ENCODE measurements around the gene TIMM44.
"Not testable (repeated sequence)": the region's sequence is repeated elsewhere in the genome, so short reads cannot be mapped to it uniquely, and the experiment has no call there.

Gene TIMM44

DNA sequence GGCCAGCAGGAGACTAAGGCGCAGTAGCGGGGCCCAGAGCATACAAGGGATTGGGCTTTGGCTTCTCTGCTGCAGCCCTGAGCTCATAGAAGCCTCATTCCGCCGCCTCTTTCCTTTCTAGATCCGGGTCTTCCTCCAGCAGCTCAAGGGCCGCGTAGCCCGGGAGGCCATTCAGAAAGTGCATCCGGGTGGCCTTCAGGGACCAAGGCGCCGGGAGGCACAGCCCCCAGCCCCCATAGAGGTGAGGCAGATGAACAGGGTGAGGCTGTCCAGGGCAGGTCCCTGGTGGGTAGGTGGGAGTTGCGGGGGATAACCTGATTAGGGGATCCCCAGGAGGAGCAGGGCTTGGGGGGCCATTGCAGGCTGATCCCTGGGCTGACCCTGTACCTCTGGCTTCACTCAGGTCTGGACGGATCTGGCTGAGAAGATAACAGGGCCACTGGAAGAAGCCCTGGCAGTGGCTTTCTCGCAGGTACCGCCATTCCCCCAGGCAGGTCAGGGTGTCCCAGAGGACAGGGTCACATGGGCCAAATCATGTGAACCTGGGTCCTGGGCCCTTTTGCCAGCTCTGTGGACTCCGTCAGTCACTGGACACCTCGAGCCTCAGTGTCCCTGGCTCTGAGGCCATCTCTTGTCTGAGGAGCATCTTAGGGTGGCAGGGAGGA, 22.0 kb downstream of the TIMM44 start:
- TF ChIP-seq POLR2A (IDR thresholded peaks at IDR 0.05; ENCODE audit: low read depth, low read length): no peak
- FAIRE-seq (no peak), DNase-seq (ENCODE audit: insufficient read length, low spot score) (no peak)

DNA sequence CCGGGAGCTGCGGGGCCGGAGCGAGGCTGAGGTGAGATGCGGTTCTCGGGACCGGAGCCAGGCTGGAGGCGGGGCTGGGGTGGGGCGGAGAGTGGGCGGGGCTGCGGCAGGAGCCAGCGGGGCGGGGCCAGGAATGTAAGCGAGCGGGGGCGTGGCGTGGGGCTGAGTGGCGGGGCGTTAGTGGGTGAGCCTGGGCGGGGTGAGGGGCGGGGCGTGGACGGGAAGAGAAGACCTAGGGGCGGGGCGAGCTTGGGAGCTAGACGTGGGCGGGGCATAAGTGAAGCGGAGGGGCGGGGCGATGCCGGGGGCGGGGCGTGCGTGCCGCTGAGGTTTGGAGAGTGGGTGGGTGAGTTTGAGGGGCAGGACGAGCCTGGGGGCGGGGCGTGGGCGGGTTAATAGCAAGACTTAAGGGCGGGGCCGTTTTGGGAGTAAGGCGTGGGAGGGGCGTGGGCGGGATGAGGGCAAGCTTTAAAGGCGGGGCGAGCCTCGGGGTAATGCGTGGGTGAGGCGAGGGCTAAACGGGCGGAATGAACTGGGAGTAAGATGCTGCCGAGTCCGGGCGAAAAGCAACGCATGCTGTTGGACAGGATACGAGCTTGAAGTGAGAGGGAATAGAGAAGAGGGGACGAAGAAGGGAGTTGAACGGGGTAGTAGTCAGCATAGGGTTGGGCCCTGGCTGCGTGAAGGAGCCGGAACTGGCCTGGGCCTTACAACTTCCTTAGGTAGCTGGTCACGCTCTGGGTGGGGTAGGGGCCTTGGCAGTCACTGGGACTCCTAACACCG, 22.8 kb downstream of the TIMM44 start:
- peak; percentile 45; the same call in 1 of the 2 replicates for TF ChIP-seq POLR2A (IDR thresholded peaks at IDR 0.05; ENCODE audit: low read depth, low read length)
- FAIRE-seq (peak; percentile 15), DNase-seq (ENCODE audit: insufficient read length, low spot score) (peak; percentile 86)

DNA sequence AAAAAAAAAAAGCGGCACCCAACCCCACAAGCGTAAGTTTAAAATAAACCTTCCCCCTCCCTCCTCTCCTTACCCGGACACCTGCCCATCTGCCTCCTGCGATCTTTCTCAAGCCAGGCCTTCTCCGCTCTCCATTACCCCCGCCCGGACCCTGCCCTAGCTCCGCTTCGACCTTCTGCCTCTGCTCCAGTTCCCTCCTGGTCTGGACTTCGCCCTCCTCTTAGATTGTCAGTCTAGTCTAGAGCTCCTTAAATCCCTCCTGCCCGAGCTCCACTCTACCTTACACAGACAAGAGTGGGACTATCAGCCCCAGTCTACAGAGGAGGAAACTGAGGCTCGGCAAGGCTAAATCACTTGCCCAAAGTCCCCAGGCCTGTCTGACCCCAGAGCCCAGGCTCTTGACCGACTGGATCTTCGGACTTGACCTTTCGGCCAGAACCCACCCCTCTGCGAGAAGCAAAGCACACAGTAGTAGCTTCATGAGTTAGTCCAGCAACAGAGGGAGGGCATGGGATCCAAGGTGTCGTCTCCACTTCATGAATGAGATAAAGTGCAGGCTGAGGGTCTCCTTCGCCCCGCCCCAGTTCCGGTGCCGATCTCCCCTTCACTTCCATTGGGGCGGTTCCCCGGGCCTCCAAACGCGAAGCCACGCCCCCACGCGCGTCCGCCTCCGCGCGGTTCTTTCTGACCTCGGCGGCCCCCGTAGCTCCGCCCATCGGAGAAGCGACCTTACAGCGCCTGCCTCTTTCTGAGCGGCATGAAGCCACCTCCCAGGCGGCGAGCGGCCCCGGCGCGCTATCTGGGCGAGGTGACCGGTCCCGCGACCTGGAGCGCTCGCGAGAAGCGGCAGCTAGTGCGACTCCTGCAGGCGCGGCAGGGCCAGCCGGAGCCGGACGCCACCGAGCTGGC, 23.6 kb downstream of the TIMM44 start, which contains the start of gene SNAPC2:
TSS of gene SNAPC2 (plus strand) at position 729 of the 909 bp plus-strand sequence. CDS start at position 758, 29 bp downstream.
- peak; percentile 66 for TF ChIP-seq POLR2A (IDR thresholded peaks at IDR 0.05; ENCODE audit: low read depth, low read length)
- no peak for FAIRE-seq
- DNase-seq (ENCODE audit: insufficient read length, low spot score): peak; percentile 94

DNA sequence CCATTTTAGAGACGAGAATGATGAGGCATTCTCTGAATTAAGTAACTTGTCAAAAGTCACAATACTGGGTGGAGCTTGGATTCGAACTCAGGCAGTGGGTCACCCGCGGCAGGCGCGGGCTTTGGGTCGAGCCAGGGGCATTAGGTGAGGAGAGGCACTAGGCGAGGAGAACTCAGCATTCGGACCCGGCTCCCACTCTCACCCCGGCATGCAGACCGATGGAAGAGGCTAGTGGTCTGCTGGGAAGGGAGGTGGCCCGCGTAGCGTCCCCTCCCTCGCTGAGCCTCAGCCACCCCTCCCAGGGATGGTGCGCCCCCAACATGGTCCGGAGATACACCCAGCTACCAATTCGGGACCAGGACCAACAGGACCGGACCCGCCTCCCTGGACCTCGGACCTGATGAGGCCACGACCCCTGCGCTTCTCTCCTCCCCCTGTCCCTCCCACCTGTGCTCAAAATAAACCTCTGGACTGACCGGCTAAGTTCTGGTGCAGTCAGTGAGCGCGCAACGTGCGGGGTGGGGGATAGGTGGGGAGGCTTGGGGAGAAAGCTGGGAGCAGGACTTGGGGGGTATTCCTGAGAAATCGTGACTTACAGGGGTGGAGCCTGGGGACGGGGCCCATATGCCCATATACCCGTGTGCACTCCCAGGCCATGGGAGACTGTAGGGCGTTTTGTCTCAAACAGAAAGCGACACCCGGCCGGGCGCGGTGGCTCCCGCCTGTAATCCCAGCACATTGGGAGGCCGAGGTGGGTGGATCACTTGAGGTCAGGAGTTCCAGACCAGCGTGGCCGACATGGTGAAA, 24.6 kb downstream of the TIMM44 start:
- TF ChIP-seq POLR2A (IDR thresholded peaks at IDR 0.05; ENCODE audit: low read depth, low read length): no peak
- no peak for FAIRE-seq
- DNase-seq (ENCODE audit: insufficient read length, low spot score): no peak

DNA sequence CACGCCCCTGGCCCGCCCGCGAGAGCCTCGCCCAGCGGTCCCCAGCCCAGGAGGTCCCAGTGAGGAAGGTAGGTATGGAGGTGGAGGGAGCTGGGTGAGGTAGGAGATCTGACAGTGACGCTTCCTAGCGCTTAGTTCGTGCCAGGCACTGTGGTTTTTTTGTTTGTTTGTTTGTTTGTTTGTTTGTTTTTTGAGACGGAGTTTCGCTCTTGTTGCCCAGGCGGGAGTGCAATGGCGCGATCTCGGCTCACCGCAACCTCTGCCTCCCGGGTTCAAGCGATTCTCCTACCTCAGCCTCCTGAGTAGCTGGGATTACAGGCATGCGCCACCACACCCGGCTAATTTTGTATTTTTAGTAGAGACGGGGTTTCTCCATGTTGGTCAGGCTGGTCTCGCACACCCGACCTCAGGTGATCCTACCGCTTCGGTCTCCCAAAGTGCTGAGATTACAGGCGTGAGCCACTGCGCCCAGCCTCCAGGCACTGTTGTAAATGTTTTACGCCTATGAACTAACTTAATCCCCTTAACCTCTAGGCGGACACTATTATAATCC, 25.3 kb downstream of the TIMM44 start:
- not testable (repeated sequence) for DNase-seq (ENCODE audit: insufficient read length, low spot score); FAIRE-seq

DNA sequence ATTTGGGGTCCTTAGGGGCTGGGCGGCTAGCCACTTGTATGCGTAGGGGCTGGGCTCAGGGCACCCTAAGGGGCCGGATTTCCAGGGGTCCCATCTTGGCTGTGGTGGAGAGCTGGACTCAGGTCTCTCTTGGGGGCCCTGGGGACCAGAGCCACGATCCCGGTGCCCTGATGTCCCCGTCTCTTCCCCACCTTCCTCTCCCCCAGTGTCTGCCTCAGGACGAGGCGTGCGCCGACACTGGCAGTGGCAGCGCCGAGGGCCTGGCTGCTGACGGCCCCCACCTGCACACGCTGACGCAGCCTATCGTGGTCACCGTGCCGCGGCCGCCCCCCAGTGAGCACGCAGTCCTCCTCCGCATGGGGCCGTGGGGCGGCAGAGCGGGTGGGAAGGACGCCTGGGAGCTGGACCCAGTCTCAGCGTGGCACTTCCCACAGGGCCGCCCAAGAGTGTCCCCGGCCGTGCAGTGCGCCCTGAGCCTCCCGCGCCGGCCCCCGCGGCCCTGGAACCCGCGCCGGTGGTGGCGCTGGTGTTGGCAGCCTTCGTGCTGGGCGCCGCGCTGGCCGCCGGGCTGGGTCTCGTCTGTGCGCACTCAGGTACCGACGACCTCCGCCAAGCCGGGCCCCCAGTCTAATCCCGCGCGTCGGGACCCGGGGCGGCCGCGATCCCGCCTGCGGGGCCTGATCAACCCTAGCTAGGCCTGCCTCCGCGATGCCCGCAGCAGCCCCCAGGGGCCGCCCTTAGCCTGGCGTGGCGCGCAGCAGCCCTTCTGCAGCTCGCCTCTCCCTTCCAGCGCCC, 26.0 kb downstream of the TIMM44 start:
- DNase-seq (ENCODE audit: insufficient read length, low spot score): no peak
- FAIRE-seq: no peak
- TF ChIP-seq POLR2A (IDR thresholded peaks at IDR 0.05; ENCODE audit: low read depth, low read length): no peak

DNA sequence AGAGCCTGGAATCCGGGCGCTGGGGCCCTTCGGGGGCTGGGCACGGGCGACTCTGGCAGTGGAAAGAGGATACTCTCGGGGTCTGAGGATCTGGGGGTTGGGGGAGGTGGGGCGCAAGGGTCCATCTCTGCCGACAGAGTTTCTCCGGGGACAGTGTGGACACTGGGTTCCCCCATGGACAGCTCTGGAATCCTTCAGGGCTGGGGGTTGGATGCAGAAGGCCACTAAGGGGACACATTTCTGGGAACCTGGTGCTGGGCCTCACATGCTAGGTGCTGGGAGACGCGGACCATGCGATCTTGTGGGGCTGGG, 26.6 kb downstream of the TIMM44 start:
- 0 out of 2 replicates have a peak, but pooled peaks have one; percentile 0 for TF ChIP-seq POLR2A (IDR thresholded peaks at IDR 0.05; ENCODE audit: low read depth, low read length)
- DNase-seq (ENCODE audit: insufficient read length, low spot score) (no peak), FAIRE-seq (no peak)

DNA sequence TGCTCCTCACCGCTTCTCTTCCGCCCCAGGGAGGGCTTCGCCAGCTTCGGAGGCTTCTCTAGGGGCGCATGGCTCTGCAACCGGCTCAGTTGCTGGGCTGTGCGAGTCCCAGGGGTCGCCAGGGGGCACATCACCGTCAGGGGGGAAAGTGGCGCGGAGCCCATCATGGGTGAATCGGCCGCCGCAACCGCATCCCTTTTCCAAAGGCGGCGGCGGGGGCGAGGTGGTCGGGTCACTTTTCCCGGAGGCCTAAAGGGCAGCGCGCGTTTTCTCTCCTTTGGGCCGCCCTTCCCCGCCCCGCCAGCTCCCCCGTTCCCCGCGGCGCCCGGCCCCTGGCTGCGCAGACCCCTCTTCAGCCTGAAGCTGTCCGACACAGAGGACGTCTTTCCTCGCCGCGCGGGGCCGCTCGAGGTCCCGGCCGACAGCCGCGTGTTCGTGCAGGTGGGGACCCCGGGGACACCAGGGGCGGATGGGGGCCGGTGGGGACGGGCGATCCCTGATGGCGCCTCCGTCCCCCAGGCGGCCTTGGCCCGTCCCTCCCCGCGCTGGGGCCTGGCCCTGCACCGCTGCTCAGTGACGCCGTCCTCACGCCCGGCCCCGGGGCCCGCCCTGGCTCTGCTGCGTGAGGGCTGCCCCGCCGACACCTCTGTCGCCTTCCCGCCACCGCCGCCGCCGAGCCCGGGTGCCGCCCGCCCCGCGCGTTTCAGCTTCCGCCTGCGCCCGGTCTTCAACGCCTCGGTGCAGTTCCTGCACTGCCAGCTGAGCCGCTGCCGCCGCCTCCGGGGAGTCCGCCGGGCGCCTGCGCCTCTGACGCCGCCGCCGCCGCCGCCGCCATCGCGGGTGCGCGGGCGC, 27.1 kb downstream of the TIMM44 start:
- DNase-seq (ENCODE audit: insufficient read length, low spot score): no peak
- TF ChIP-seq POLR2A (IDR thresholded peaks at IDR 0.05; ENCODE audit: low read depth, low read length): 0 out of 2 replicates have a peak, but pooled peaks have one; percentile 11
- no peak for FAIRE-seq

DNA sequence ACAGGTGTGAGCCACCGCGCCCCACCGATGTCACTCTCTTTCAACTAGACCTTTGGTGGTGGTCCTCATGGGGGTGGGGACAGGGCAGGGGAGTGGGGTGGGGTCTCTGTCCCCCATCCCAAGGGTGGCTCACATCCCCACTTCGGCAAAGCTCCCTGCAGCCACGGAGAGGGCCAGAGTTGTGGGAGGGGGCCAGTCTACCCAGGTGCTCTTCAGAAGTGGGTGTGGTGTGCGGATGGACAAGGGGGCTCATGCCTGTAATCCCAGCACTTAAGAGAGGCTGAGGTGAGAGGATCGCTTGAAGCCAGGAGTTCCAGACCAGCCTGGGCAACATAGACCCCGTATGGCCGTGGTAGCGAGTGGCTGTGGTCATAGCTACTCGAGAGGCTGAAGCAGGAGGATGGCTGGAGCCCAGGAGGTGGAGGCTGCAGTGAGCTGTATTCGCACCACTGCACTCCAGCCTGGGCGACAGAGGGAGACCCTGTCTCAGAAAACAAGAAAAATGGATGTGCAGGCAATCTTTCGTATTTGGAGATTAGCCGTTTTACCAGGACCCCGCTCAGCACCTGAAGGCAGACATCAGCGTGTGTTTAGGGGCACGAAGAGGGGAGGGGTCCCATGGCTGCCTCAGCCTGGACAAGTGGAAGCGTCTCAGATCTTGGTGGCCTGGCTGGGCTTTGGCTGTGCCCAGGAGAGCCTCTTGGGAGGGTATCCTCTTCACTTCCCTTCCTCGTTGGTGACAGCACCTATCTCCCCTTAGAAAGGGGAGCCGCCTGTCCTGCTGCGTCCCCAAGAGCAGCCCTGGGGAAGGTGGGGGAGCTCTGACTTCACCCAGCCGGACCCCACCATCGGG, 28.0 kb downstream of the TIMM44 start:
- TF ChIP-seq POLR2A (IDR thresholded peaks at IDR 0.05; ENCODE audit: low read depth, low read length): no peak
- DNase-seq (ENCODE audit: insufficient read length, low spot score) (no peak), FAIRE-seq (no peak)

DNA sequence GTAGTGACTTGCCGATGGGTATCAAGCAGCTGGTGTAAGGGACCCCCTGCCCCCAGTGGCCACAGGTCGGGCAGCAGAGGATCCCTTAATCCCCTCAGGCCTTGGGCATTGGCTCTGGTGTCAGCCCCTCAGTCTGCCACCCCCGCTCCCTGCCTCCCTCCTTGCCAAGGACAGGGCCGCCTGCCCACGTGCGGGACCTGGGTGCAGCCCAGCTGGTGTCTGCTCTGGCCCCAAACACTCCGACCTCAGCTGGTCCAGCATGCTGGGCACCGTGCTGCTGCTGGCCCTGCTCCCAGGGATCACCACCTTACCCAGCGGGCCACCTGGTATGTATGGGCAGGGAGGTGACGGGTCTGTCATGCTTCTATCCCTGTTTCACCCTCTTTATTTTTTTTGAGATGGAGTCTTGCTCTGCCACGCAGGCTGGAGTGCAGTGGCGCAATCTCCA, 28.8 kb downstream of the TIMM44 start, which contains the start of gene TGFBR3L:
TSS of gene TGFBR3L (plus strand) at position 233 of the 448 bp plus-strand sequence.
- TF ChIP-seq POLR2A (IDR thresholded peaks at IDR 0.05; ENCODE audit: low read depth, low read length): no peak
- no peak for DNase-seq (ENCODE audit: insufficient read length, low spot score)
- FAIRE-seq: no peak
